K562 treated with DMSO at 1 percent for 48 hours (cell line): ENCODE measurements around the gene CHD9. TPM values are rescaled to one million over a fixed set of nuclear protein-coding genes. Genes with fewer than 3 reads are reported as not detected.

ENCODE experiments used
- total RNA-seq: library from RNA; unstranded; fragments of 300-600 nt; gene quantifications from 2 replicates; pipeline ENCODE4 v1.2.3, GENCODE V29; 2022; ENCODE audit warnings: low replicate concordance; ENCODE audit errors: extremely low read depth

CHD9 gene
- total RNA-seq = not detected in 2 replicates

GRCh38 chr16:53054670-53055485 lies at the start of gene CHD9:
TSS of gene CHD9 (plus strand) at chr16:53054991. CDS start at chr16:53156090, 101,099 bp downstream.

DNA sequence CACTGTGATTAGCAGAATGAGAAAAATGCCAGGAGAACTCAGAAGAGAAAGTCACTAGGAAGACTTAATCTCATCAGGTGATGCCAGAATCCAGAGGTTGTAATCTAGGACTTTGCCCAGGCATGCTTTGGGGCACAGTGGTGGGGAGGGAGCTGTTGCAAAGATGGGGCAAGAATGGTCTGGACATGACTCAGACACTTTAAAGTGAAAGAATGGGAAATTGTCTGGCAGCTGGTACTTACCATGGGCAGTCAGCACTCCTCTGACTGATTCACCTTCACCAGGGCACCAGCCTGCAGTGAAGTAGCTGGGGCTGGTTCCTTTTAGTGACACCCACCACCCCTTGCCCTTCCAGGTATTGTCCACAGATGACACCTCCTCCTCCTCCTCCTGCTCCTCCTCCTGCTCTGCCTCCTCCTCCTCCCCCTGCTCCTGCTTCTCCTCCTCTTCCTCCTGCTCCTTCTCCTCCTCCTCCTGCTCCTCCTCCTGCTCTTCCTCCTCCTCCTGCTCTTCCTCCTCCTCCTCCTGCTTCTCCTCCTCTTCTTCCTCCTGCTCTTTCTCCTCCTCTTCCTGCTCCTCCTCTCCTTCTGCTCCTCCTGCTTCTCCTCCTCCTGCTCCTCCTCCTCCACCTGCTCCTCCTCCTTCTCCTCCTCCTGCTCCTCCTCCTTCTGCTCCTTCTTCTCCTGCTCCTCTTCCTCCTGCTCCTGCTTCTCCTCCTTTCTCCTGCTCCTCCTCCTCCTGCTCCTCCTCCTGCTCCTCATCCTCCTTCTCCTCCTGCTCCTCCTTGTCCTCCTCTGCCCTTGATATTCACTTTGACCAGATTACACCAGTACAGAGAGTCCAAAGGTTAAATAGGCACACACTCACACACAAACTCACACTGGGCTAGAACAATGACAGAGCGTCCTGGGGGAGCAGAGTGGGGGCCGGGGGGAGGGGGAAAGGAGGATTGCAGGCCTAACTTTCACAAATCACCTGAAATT lies 2.0 kb upstream of the CHD9 start, which contains the start of gene CHD9NB:
CHD9NB (minus strand) TSS at position 379 of the 983 bp plus-strand sequence. CDS start 8,739 bp downstream, outside the sequence.

Other genes starting within 250 kb of the CHD9 start
- gene CHD9NB, start 2.1 kb upstream of the CHD9 start, total RNA-seq = not detected in 2 replicates